SU-DHL-6 (cell line): ENCODE measurements around the gene CLIC1.

ENCODE experiments used
- CTCF ChIP-seq: fragments of 200-600 bp; sonication (generic); IDR thresholded peaks from one replicate; pipeline ENCODE4 v1.5.1; 2017; ENCODE audit warnings: antibody characterized with exemption, mild to moderate bottlenecking, low read length, moderate library complexity; ENCODE audit not compliant: insufficient read depth, poor library complexity, severe bottlenecking
- EZH2phosphoT487 ChIP-seq: fragments of 200-600 bp; sonication (generic), shearing (Covaris generic); conservative IDR thresholded peaks from 2 replicates; pipeline ENCODE4 v1.6.1; 2018; ENCODE audit warnings: mild to moderate bottlenecking, antibody characterized with exemption, low read length, moderate library complexity, mixed read lengths

DNA sequence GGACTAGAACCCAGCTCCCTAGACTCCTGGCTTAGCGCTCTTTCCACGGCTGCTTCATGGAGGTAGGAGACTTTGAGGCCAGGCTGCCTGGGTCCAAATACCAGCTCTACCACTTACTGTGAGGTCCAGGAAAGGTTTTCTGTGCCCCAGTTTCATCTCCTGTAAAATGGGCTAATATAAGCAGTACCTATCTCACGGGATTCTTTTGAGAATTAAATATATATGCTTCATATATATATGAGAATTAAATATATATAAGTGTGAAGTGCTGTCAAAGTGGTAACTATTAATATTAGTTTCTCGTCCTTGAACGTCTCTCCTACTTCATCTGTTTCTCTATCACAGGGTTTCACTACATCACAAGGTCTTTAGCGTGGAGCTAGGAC lies 45.3 kb downstream of the CLIC1 start:
- no peak for TF ChIP-seq CTCF
- TF ChIP-seq EZH2phosphoT487, result no peak
